Heart left ventricle (tissue), 16 donors: ENCODE data around the gene CHN2. TPM values are rescaled to one million over a fixed set of nuclear protein-coding genes. Genes with fewer than 3 reads are reported as not detected.
A peak's percentile ranks its signal among the peaks of the same experiment; 100 is the strongest.

Source experiments
- ATAC-seq, 4 donors: fragments of 200-7000 bp; cut with Tn5 transposase; one replicate each; pipeline ENCODE4 v1.9.1; 2020 to 2022; ENCODE audit warnings: moderate library complexity in 4 of 4, mild to moderate bottlenecking in 3 of 4, moderate number of reproducible peaks in 1 of 4
- DNase-seq, 5 donors: peaks; one replicate each; pipeline ENCODE4 v3.0.0-alpha.2; 2020
- H3K27ac ChIP-seq, 12 donors: fragments of 200-600 bp; sonication (generic) in 4 of 12; one replicate each; pipeline versions ENCODE4 v1.5.0 to v1.8.0; 2016 to 2022; ENCODE audit warnings: mild to moderate bottlenecking in 2 of 12
- H3K27me3 ChIP-seq, 9 donors: fragments of 200-600 bp; sonication (generic) in 2 of 9; one replicate each; pipeline versions ENCODE4 v1.5.1 to v1.8.0; 2016 to 2022; ENCODE audit warnings: mild to moderate bottlenecking in 3 of 9
- H3K36me3 ChIP-seq, 9 donors: fragments of 200-600 bp; sonication (generic) in 2 of 9; one replicate each; pipeline versions ENCODE4 v1.5.0 to v1.8.0; 2018 to 2022; ENCODE audit warnings: mild to moderate bottlenecking in 2 of 9
- H3K4me1 ChIP-seq, 12 donors: fragments of 200-600 bp; sonication (generic) in 4 of 12; one replicate each; pipeline versions ENCODE4 v1.5.0 to v1.8.0; 2016 to 2022; ENCODE audit warnings: mild to moderate bottlenecking in 3 of 12
- H3K4me3 ChIP-seq, 12 donors: fragments of 200-600 bp; sonication (generic) in 4 of 12; one replicate each; pipeline versions ENCODE4 v1.5.0 to v1.8.0; 2017 to 2022; ENCODE audit warnings: mild to moderate bottlenecking in 9 of 12, moderate library complexity in 4 of 12
- H3K9me3 ChIP-seq, 12 donors: fragments of 200-600 bp; sonication (generic) in 4 of 12; one replicate each; pipeline versions ENCODE4 v1.5.0 to v1.8.0; 2016 to 2022; ENCODE audit warnings: mild to moderate bottlenecking in 1 of 12
- CTCF ChIP-seq, 12 donors: fragments of 200-600 bp; sonication (generic) in 4 of 12; IDR thresholded peaks; one replicate each; pipeline versions ENCODE4 v1.5.0 to v1.8.0; 2018 to 2022; ENCODE audit warnings: antibody characterized with exemption in 12 of 12, mild to moderate bottlenecking in 5 of 12
- POLR2A ChIP-seq, 2 donors: fragments of 450-650 bp; IDR thresholded peaks; one replicate each; pipeline ENCODE4 v1.6.1; 2017; ENCODE audit warnings: antibody characterized with exemption in 2 of 2, mild to moderate bottlenecking in 2 of 2, moderate library complexity in 2 of 2
- WGBS, 4 donors: extraction: QIAGEN DNeasy Blood & Tissue Kit in 2 of 4; methylation state at CpG; one replicate each; pipeline versions ENCODE4 v1.1.5 to v1.1.7; 2013 to 2018; 5-methylcytosine and 5-hydroxymethylcytosine counted together
- intact Hi-C, 10 donors: fragments of 100-400 bp; cut with DNase I; formaldehyde crosslinking; loops; one replicate each; pipeline versions ENCODE4 v1.11.1 to v1.14.2; 2022
- polyA plus RNA-seq, 2 donors: library from polyadenylated mRNA; stranded (reverse); fragments of 200-250 nt; gene quantifications; one replicate each; pipeline ENCODE4 v1.2.3, GENCODE V29; 2013
- total RNA-seq, 9 donors: library from RNA; depleted of rRNA in 2 of 9; stranded (reverse); fragments of >200 nt in 2 of 9; fragmentation: NEBNext Ultra II Directional in 3 of 9; extraction: Animal tissue kit (Norgen Biotek cat#: 25700) in 3 of 9; gene quantifications; one replicate each; pipeline versions ENCODE4 v1.1.0 to v1.2.4, GENCODE V29; 2016 to 2023
- donor health status: ischemic (EF 13 %, LVEDD 7.1; RV severe dilation, severe dysfunction).
- donor health status: healthy with polysubstance abuse.
- donor health status: DM: no; HTN: yes; CAD: no.
- donor health status: DM: no; HTN: no; CAD: no.
- donor health status: ischemic (EF 25% LVEDD 6.9; RV normal size, moderate dysfunction).
- donor health status: ischemic (EF 25% LVEDD 5.7; RV mildly dilated, moderate dysfunction).
- donor health status: healthy.
- donor health status: DM: yes; HTN: yes; CAD: no.
- donor health status: ischemic (EF 35%, LVEDD 5.7; RV mildly dilated, moderate dysfunction).
- donor health status: nonischemic (EF 11% LVEDD 7.7; RV severe dilation, severe dysfunction).
- donor health status: DM: yes; HTN: yes; CAD: no.
- donor health status: PGD.
- donor health status: ischemic (EF 29% LVEDD 5.4; RV normal size, mild dysfunction).
- donor health status: nonischemic (EF 23%, LVEDD 6.1; RV moderate dilation, normal function).

Gene CHN2
- total and polyA plus RNA-seq, 11 donors: 11.2 to 54.4 (median 33.6) TPM

- Histone ChIP-seq H3K36me3 (peaks cover 0 to 8% (median 0%) of the 10 kb centered on the region in 9 donors), H3K9me3 (no peaks in the 10 kb centered on the region), H3K4me3 (no peak overlapping the region), H3K4me1 (peaks cover 0 to 30% (median 6%) of the 10 kb centered on the region in 12 donors), H3K27ac (peak overlapping the region in 2 of 12 donors; percentile 8 to 20), H3K27me3 (no peaks in the 10 kb centered on the region)
- intact Hi-C loops: no loop called here
- TF ChIP-seq POLR2A (IDR thresholded peaks at IDR 0.05) (no peak), CTCF (IDR thresholded peaks at IDR 0.05) (no peak)
- 90 to 94% (median 92%) methylated on average over 8 of the region's 8 CpGs for WGBS, 4 donors
- ATAC-seq: no peak
- DNase-seq: no peak
Observed at GRCh38 chr7:29369909-29370488, 175.4 kb downstream of the CHN2 start.

GRCh38 chr7:29370531-29371314 lies 176.1 kb downstream of the CHN2 start:
- no peaks in the 10 kb centered on the region for H3K9me3 ChIP-seq
- H3K27ac ChIP-seq: peak overlapping the region in 5 of 12 donors; percentile 8 to 52 (median 29)
- H3K4me3 ChIP-seq: no peak overlapping the region
- TF ChIP-seq CTCF (IDR thresholded peaks at IDR 0.05): no peak
- no peak for TF ChIP-seq POLR2A (IDR thresholded peaks at IDR 0.05)
- H3K27me3 ChIP-seq: no peaks in the 10 kb centered on the region
- H3K4me1 ChIP-seq: peaks cover 0 to 30% (median 7%) of the 10 kb centered on the region in 12 donors
- WGBS, 4 donors: 46 to 50% (median 47%) methylated on average over 6 of the region's 6 CpGs
- intact Hi-C loops: no loop called here
- peaks cover 0 to 13% (median 0%) of the 10 kb centered on the region in 9 donors for H3K36me3 ChIP-seq
- peak; percentile 91 to 95 (median 93) for ATAC-seq
- DNase-seq: peak in 3 of 5 donors; percentile 27 to 43 (median 27)

GRCh38 chr7:29371472-29371871 lies 176.9 kb downstream of the CHN2 start:
- intact Hi-C loops: no loop called here
- no peaks in the 10 kb centered on the region for H3K27me3 ChIP-seq
- no peak overlapping the region for H3K27ac ChIP-seq
- DNase-seq (no peak), ATAC-seq (no peak)
- WGBS, 4 donors: 92 to 100% (median 98%) methylated on average over 3 of the region's 3 CpGs
- no peaks in the 10 kb centered on the region for H3K9me3 ChIP-seq
- no peak overlapping the region for H3K4me3 ChIP-seq
- peaks cover 0 to 34% (median 7%) of the 10 kb centered on the region in 12 donors for H3K4me1 ChIP-seq
- peaks cover 0 to 19% (median 0%) of the 10 kb centered on the region in 9 donors for H3K36me3 ChIP-seq
- TF ChIP-seq CTCF (IDR thresholded peaks at IDR 0.05) (no peak), POLR2A (IDR thresholded peaks at IDR 0.05) (no peak)

- Histone ChIP-seq H3K4me1 (peaks cover 0 to 29% (median 7%) of the 10 kb centered on the region in 12 donors), H3K27me3 (no peaks in the 10 kb centered on the region), H3K27ac (no peak overlapping the region), H3K36me3 (peaks cover 0 to 19% (median 0%) of the 10 kb centered on the region in 9 donors), H3K9me3 (no peaks in the 10 kb centered on the region), H3K4me3 (no peak overlapping the region)
- 91 to 95% (median 95%) methylated on average over 3 of the region's 3 CpGs for WGBS, 4 donors
- DNase-seq (no peak), ATAC-seq (no peak)
- intact Hi-C loops: no loop called here
- no peak for TF ChIP-seq POLR2A (IDR thresholded peaks at IDR 0.05)
Observed at GRCh38 chr7:29372351-29373090, 177.9 kb downstream of the CHN2 start.
